DMS 273 treated with DMSO at 0.1 percent for 48 hours (cell line): ENCODE results near the gene PDF.

Experiments used
- DNase-seq: peaks from one replicate; lab custom pipeline; 2025; lab: John Stamatoyannopoulos, UW

The PDF gene

GRCh38 chr16:69339289-69340094 lies 9.1 kb upstream of the PDF start, which contains the start of the genes COG8 and NIP7:
TSS of gene COG8 (minus strand) at chr16:69339564. CDS start at chr16:69339552, 12 bp downstream.
TSS of gene NIP7 (plus strand) at chr16:69339772. CDS start at chr16:69339830, 58 bp downstream.
- DNase-seq: peak; percentile 97

DNA sequence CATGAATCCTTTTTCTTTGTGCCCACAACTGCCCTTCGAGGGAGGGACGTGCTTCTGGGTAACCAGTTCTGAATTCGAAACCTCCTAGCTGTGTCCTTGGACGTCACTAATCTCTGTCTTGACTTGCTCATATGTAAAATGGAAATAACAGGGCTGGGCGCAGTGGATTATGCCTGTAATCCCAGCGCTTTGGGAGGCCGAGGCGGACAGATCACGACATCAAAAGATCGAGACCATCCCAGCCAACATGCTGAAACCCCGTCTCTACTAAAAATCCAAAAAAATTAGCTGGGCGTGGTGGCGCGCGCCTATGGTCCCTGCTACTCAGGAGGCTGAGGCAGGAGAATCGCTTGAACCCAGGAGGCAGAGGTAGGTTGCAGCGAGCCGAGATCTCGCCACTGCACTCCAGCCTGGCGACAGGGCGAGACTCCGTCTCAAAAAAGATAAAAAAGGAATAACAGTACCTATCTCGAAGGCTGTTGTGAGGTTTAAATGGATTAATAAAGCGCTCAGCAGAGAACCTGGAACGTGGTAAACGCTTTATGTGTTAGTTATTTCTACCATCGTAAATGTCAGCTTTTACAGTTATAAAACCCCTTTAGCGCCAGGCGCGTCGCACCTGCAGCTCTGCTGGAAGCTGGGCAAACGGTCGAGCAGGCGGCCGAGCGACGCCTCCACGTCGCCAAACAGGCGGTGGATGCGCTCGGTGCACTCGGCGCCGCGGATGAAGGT lies 8.3 kb upstream of the PDF start:
- DNase-seq: no peak

DNA sequence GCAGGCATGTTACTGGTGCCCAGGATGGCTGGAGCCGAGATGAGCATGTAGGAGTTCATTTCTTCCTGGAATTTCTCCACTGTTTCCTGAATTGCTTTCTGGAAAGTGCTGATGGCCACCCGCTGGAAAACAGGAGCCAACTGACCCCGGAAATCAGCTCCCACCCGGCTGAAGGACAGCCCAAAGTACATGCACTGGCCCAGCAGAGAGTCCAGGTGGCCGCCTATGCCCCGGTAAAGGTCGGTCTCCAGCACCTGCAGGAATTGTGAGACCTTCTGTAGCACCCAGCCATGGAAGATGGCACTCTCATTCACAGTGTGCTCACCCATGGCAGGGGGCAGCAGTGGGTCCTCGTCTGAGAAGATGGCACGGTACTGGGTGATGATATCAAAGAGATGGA lies 4.3 kb upstream of the PDF start:
- no peak for DNase-seq

- no peak for DNase-seq
These were observed 761 bp downstream of the PDF start for GRCh38 chr16:69329369-69330285.

GRCh38 chr16:69328854-69329316 lies 1.5 kb downstream of the PDF start:
- peak; percentile 31 for DNase-seq

DNA sequence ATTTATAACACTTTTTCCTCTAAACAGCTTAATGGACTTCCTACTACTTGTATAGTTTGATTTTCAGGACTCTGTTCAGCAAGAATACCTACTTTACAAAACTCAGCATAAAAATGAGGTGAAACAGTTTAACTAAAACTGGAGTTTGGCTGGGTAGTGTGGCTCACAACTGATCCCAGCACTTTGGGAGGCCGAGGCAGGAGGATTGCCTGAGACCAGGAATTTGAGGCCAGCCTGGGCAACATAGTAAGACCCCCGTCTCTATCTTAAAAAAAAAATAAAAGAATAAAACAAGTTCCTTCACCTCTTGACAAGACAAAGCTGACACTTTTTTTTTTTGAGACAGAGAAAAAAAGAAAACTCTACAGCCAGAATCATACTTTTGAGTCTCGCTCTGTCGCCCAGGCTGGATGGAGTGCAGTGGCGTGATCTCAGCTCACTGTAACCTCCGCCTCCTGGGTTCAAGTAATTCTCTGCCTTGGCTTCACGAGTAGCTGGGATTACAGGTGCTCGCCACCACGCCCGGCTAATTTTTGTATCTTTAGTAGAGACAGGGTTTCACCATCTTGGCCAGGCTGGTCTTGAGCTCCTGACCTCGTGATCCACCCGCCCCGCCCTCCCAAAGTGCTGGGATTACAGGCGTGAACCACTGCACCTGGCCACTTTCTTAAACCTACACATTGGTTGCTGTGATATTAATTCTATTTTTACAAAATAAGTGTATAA lies 2.6 kb downstream of the PDF start:
- no peak for DNase-seq

DNA sequence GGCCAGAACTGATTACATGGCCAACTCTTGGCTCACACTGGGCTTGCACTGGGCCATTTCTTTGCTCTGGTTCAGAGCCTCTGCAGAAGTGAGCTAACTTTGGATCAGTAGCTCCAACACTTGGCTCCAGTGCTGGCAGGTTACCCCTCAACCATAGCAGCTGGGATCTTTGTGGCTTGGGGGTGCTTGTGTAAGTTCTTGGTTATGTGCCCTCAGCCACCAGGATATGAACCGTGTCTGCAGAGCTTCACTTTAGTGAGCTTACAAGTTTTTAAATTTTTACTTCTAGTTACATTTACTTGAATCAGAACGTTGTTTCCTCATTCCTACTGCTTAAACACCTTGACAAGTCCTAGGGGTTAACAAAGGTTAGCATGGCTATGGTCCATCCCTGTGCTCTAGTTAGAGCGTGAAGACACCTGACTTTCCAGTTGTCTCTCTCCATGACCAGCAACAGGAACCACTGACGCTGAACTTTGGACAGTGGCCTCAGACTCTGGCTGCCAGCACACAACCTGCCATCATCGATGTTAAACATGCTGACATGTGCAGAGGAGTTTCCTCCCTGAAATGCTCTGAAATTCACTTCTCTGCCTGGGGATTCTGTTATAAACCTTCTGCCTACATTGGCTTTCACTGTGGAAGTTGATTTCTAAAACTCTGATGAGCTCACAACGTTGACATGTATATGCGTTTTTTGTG lies 4.1 kb downstream of the PDF start:
- DNase-seq: no peak

- DNase-seq: no peak
These were observed 4.6 kb downstream of the PDF start for GRCh38 chr16:69325784-69326171.

- DNase-seq: no peak
These were observed 5.7 kb downstream of the PDF start for GRCh38 chr16:69324585-69325253.

DNA sequence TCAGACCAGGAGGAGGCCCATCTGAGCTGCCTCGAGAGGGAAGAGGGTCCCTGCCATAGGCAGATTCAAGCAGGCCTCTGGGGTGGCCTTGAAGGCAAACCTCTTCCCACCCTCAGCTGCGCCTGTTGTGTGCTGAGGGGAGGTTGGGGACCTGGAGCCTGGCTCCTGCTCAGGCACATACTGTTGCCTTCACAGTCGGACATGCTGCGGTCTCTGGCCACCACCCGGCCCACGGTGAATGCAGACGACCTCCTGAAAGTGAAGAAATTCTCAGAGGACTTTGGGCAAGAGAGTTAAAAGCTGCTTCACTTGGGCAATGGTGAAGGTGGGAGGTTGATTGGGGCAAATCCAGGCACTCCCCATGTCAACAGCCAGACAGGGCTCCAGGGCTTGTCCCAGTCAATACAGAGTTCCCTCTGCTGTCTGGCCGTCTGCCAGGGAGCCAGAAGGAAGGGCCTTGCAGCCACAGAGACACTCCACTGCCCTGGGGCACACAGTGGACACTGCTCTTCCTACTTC lies 6.3 kb downstream of the PDF start:
- no peak for DNase-seq

DNA sequence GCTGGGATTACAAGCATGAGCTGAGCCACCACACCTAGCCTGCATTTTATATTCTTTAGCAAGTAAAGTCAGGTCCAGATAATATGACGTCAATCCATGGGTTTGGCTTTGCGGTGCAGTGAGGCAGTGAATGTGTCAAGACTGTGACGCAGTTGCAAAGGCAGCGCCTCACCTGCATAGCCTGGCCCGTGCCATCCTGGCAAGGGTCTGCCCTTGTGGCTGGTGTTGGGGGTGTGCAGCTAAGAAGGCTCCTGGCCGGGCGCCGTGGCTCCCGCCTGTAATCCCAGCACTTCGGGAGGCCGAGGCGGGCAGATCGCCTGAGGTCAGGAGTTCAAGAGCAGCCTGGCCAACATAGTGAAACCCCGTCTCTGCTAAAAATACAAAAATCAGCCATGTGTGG lies 7.0 kb downstream of the PDF start:
- no peak for DNase-seq

DNA sequence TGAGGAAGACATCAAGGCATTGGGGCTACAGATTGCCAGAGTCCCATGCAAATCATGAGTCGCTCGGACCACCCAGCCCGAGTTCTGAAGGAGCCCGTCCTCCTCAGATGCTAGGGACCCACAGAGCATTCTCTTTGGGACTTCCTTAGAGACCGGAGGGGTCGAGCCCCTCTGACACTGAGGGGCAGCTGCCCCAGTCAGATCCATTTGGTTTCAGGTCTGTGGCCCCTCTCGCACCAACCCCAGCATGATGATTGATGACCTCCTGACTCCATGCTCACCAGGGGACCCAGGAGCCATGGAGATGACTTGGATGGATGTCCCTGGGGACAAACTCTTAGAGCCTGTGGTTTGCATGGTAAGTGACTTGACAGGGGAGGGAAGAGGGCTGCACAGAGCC lies 8.0 kb downstream of the PDF start:
- no peak for DNase-seq

GRCh38 chr16:69321080-69321479 lies 9.3 kb downstream of the PDF start:
- DNase-seq: no peak

- DNase-seq: no peak
These were observed 9.7 kb downstream of the PDF start for GRCh38 chr16:69320740-69321073.

DNA sequence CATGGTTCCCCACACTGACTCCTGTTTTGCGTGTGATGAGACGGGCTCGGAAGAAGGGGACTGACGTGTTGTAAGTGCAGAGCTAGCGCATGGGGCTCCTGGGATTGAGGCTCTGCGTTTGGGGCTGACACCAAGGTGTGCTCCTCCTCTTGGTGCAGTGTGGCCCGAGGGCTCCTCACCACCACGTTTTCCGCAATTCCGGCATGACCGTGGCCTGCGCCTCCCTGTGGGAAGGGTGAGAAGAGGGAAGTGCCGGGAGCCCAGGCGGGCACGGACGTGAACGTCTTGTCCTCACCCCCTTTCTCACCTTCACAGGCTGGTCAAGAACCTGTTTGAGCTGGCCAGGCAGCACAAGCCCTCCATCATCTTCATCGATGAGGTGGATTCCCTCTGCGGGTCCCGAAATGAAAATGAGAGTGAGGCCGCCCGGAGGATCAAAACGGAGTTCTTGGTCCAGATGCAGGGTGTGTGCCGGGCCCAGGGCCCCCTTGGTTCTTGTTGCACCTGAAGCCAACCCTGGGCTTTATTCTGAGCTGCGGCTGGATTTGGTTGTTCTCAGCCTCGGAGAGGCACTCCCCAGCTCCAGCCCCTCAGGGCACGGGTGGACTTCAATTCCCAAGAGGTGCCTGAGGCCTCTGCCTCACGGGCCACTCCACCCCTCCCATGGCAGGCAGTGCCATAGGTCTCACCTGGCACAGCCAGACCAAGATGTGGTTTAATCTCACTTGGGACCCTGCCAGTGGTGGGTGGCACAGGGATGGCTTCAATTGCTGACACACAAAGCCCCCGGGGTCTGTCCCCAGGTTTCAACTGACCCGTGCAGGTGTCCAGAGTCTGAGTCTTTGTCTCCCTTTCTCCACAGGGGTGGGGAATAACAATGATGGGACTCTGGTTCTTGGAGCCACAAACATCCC lies 10.3 kb downstream of the PDF start:
- no peak for DNase-seq

DNA sequence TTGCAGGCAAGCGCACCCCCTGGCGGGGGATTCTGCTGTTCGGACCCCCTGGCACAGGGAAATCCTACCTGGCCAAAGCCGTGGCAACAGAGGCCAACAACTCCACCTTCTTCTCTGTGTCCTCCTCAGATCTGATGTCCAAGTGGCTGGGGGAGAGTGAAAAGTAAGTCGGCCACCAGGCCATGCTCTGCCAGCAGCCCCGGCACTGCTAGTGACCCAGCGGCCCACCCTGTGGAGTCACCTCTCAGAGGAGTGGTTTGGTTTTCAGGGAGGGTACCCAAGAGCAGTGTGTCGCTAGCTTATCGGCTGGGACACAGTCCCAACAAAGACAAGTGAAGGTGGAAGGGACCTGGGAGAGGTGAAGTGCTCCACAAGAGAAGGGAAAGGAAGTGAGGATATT lies 11.0 kb downstream of the PDF start:
- no peak for DNase-seq

DNA sequence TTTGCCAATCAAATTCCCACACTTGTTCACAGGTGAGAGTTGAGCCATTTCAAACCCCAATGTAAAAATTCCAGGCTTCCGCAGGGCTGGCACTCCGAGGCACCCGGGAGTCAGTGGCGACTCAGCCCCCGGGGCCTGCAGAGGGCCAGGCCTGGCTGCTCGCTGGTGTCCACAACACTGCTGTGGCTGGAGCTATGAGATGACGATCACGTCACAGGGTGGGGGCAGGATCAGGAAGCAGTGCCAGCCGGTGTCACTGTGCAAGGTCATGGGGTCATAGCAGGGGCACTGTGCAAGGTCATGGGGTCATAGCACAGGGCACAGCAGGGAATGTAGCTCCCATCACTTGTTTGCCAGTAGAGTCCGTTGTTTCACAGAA lies 11.5 kb downstream of the PDF start:
- no peak for DNase-seq

- no peak for DNase-seq
These were observed 12.0 kb downstream of the PDF start for GRCh38 chr16:69318177-69318910.
